ENCODE data around the gene NPC2. TPM values are rescaled to one million over a fixed set of nuclear protein-coding genes. Genes with fewer than 3 reads are reported as not detected.
A peak's percentile ranks its signal among the peaks of the same experiment; 100 is the strongest.

Gene NPC2
- total RNA-seq, 1 donor from 2014 or later = 524 TPM

DNA sequence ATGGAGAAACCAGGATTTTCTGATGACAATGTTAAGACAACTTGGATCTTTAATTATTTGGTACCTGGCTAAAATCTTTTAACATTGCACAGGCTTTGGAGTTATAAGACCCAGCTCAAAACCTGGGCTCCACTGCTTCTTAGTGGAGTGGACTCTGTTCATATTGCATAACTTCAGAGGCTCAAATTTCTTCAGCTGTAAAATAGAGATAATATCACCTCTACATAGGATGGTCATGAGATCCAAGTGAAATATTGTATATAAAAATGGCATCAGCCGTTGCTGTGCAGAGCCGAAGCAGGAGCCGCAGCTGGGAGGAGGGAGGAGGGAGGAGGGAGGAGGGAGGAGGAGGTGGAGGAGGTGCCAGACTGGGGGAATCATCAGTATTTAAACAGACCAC, 10.5 kb downstream of the NPC2 start:
- TF ChIP-seq, protein P1, sequence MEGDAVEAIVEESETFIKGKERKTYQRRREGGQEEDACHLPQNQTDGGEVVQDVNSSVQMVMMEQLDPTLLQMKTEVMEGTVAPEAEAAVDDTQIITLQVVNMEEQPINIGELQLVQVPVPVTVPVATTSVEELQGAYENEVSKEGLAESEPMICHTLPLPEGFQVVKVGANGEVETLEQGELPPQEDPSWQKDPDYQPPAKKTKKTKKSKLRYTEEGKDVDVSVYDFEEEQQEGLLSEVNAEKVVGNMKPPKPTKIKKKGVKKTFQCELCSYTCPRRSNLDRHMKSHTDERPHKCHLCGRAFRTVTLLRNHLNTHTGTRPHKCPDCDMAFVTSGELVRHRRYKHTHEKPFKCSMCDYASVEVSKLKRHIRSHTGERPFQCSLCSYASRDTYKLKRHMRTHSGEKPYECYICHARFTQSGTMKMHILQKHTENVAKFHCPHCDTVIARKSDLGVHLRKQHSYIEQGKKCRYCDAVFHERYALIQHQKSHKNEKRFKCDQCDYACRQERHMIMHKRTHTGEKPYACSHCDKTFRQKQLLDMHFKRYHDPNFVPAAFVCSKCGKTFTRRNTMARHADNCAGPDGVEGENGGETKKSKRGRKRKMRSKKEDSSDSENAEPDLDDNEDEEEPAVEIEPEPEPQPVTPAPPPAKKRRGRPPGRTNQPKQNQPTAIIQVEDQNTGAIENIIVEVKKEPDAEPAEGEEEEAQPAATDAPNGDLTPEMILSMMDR (IDR thresholded peaks at IDR 0.05) = no peak
- H3K9me3 Mint-ChIP-seq (ENCODE audit: unreplicated experiment) = no peaks in the 10 kb centered on the region

DNA sequence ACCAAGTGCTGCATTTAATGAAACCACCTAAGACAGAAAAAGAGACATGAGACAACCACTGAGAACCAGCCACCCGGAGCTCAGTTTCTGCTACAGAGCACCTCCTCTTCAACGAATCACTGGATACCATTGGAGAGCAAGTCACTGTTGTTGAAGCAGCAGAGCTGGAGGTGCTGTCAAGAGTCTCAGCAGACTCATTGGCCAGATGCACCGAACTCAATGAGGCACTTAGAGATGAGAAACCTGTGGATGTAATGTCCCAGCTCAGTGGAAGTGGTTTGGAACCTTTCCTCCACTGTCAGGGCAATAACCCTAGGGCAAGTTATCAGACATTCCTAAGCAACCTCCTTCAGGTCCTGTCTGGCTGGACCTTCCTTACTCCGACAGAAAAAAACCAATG, 13.1 kb downstream of the NPC2 start:
- Mint-ChIP-seq H3K4me1 (ENCODE audit: unreplicated experiment) (no peaks in the 10 kb centered on the region), H3K36me3 (ENCODE audit: unreplicated experiment) (peaks cover 71% of the 10 kb centered on the region), H3K4me3 (ENCODE audit: unreplicated experiment) (no peak overlapping the region), H3K27ac (ENCODE audit: unreplicated experiment) (no peak overlapping the region), H3K9me3 (ENCODE audit: unreplicated experiment) (no peaks in the 10 kb centered on the region), H3K27me3 (ENCODE audit: unreplicated experiment) (no peaks in the 10 kb centered on the region)
- no peak for DNase-seq (ENCODE audit: extremely low spot score, unreplicated experiment)
- TF ChIP-seq, protein P1 (IDR thresholded peaks at IDR 0.05) = no peak

More for the DNA sequence above, 10.5 kb downstream of the NPC2 start:
- no peak overlapping the region for H3K27ac Mint-ChIP-seq (ENCODE audit: unreplicated experiment)
- peaks cover 62% of the 10 kb centered on the region for H3K36me3 Mint-ChIP-seq (ENCODE audit: unreplicated experiment)
- H3K4me1 Mint-ChIP-seq (ENCODE audit: unreplicated experiment) = peaks cover 12% of the 10 kb centered on the region
- H3K4me3 Mint-ChIP-seq (ENCODE audit: unreplicated experiment) = no peak overlapping the region
- DNase-seq (ENCODE audit: extremely low spot score, unreplicated experiment) = no peak
- no peaks in the 10 kb centered on the region for H3K27me3 Mint-ChIP-seq (ENCODE audit: unreplicated experiment)

DNA sequence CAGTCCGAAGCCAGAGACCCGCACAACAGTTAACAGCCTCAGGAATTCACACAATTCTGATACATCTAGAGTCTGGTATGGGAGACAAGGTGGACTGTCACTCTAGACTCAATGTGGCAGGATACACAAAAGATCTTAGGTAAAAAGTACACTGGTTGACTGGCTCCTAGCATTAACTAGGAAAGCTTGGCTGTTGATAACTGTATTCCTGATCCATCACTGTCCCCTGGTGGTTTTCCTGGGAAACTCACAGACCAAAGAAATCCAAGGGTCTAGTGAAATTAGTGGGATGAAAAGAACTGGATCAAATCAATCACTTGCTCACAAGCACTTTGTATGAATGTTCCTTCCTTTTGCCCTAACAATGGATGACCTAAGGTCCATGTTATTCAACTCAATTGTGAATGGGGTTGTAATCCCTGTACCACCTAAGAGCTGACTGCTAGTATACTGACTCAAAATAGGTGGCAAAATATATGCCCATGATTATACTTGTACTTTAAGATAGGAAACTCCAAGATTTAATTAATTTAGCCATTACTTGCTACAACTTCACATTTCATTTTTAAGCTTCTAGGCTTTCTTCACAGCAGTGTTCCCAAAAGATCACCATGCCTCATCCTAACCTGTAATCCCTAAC, 14.0 kb downstream of the NPC2 start:
- Mint-ChIP-seq H3K36me3 (ENCODE audit: unreplicated experiment) (peaks cover 67% of the 10 kb centered on the region), H3K4me1 (ENCODE audit: unreplicated experiment) (no peaks in the 10 kb centered on the region), H3K4me3 (ENCODE audit: unreplicated experiment) (no peak overlapping the region), H3K27ac (ENCODE audit: unreplicated experiment) (no peak overlapping the region), H3K9me3 (ENCODE audit: unreplicated experiment) (no peaks in the 10 kb centered on the region), H3K27me3 (ENCODE audit: unreplicated experiment) (no peaks in the 10 kb centered on the region)
- TF ChIP-seq, protein P1 (IDR thresholded peaks at IDR 0.05) = peak; percentile 53
- no peak for DNase-seq (ENCODE audit: extremely low spot score, unreplicated experiment)

DNA sequence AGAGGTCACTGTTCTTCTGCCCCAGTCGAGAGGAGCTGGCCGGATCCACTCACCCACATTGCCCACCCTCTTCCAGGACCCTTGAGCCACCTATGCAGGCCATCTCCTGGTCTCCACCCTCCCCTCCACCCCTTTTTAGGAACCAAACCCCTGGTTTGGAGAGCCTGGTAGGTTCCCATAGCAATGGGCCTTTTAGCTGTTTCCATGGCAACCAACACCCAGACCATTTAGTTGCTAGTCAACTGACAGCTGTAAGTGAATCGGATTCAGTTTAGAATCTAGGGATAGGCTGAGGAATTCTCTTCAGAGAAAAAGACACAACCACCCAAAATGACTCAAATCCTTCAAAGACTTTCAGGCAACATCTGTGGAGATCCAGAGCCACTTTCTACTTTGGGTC, 16.5 kb downstream of the NPC2 start:
- H3K27me3 Mint-ChIP-seq (ENCODE audit: unreplicated experiment) = no peaks in the 10 kb centered on the region
- peaks cover 68% of the 10 kb centered on the region for H3K36me3 Mint-ChIP-seq (ENCODE audit: unreplicated experiment)
- TF ChIP-seq, protein P1 (IDR thresholded peaks at IDR 0.05) = no peak
- no peaks in the 10 kb centered on the region for H3K4me1 Mint-ChIP-seq (ENCODE audit: unreplicated experiment)
- no peak overlapping the region for H3K27ac Mint-ChIP-seq (ENCODE audit: unreplicated experiment)
- no peaks in the 10 kb centered on the region for H3K9me3 Mint-ChIP-seq (ENCODE audit: unreplicated experiment)
- no peak overlapping the region for H3K4me3 Mint-ChIP-seq (ENCODE audit: unreplicated experiment)
- no peak for DNase-seq (ENCODE audit: extremely low spot score, unreplicated experiment)

DNA sequence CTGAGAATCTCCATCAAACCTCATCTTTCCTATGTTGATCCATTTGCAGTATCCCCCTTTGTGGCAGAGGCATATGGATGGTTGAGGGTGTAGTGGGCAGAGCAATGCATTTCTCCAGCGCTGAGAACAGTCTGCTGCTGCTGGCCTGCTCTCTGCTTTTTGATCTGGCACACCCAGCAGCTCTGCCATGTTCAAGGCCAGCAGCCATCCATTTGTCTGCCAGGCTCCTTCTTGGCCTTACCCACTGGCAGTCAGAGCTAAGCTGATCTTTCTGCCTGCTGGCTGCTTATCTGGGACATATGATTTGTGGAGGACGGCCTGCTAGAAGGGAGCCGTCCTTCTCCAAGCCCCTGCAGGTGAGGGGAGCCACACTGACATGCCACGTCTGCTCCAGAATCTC, 17.0 kb downstream of the NPC2 start:
- Mint-ChIP-seq H3K9me3 (ENCODE audit: unreplicated experiment) (no peaks in the 10 kb centered on the region), H3K4me3 (ENCODE audit: unreplicated experiment) (no peak overlapping the region), H3K36me3 (ENCODE audit: unreplicated experiment) (peaks cover 65% of the 10 kb centered on the region), H3K27ac (ENCODE audit: unreplicated experiment) (no peak overlapping the region), H3K4me1 (ENCODE audit: unreplicated experiment) (no peaks in the 10 kb centered on the region), H3K27me3 (ENCODE audit: unreplicated experiment) (no peaks in the 10 kb centered on the region)
- no peak for DNase-seq (ENCODE audit: extremely low spot score, unreplicated experiment)
- TF ChIP-seq, protein P1 (IDR thresholded peaks at IDR 0.05) = no peak
